ENCODE results near the gene INSYN2B.

INSYN2B gene

DNA sequence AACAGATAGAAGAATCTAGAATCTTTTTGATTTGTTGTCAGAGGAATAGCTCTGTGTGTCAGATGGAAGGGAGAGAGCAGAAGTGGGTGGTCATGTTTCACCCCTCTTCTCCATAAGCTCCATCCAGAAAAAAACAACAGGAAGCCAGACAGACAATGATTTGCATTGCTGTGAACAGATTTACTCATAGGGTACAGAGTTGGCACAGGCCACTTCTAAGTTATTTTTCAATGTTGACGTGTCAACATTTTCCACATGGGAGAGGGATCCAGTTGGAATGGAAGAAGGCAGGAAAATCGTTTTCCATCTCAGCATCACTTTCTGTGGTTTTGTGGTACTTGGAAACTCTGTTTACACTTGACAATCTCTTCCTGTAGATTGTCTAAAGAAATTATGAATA lies 86.7 kb downstream of the INSYN2B start:
- Histone ChIP-seq H3K4me3 (ENCODE audit: low read depth, low read length, poor library complexity, severe bottlenecking) (no peak overlapping the region), H4K20me1 (ENCODE audit: insufficient read depth, low read length) (no peaks in the 10 kb centered on the region), H3K9ac (ENCODE audit: low read length) (no peak overlapping the region), H3F3A (ENCODE audit: insufficient read depth, low read length) (no peaks in the 10 kb centered on the region), H3K36me3 (ENCODE audit: insufficient read depth, low read length) (peaks cover 4% of the 10 kb centered on the region; the same call in 1 of the 2 replicates), H3K79me2 (ENCODE audit: insufficient read depth, low read length) (no peaks in the 10 kb centered on the region), H3K9me3 (ENCODE audit: low read length) (no peaks in the 10 kb centered on the region), H3K27me3 (ENCODE audit: insufficient read depth, low read length) (no peaks in the 10 kb centered on the region), H3K27ac (ENCODE audit: low read depth, low read length, poor library complexity, severe bottlenecking) (no peak overlapping the region), H2AFZ (ENCODE audit: low read length) (no peak overlapping the region), H3K9me2 (ENCODE audit: low read depth, low read length) (no peaks in the 10 kb centered on the region), H3K4me2 (ENCODE audit: low read length) (no peak overlapping the region), H3K4me1 (ENCODE audit: insufficient read depth, low read length, severe bottlenecking) (no peaks in the 10 kb centered on the region)
- TF ChIP-seq EZH2 (IDR thresholded peaks at IDR 0.05; ENCODE audit: borderline replicate concordance, low read length): no peak
- TF ChIP-seq, protein P1, sequence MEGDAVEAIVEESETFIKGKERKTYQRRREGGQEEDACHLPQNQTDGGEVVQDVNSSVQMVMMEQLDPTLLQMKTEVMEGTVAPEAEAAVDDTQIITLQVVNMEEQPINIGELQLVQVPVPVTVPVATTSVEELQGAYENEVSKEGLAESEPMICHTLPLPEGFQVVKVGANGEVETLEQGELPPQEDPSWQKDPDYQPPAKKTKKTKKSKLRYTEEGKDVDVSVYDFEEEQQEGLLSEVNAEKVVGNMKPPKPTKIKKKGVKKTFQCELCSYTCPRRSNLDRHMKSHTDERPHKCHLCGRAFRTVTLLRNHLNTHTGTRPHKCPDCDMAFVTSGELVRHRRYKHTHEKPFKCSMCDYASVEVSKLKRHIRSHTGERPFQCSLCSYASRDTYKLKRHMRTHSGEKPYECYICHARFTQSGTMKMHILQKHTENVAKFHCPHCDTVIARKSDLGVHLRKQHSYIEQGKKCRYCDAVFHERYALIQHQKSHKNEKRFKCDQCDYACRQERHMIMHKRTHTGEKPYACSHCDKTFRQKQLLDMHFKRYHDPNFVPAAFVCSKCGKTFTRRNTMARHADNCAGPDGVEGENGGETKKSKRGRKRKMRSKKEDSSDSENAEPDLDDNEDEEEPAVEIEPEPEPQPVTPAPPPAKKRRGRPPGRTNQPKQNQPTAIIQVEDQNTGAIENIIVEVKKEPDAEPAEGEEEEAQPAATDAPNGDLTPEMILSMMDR (IDR thresholded peaks at IDR 0.05; ENCODE audit: low read length): no peak

DNA sequence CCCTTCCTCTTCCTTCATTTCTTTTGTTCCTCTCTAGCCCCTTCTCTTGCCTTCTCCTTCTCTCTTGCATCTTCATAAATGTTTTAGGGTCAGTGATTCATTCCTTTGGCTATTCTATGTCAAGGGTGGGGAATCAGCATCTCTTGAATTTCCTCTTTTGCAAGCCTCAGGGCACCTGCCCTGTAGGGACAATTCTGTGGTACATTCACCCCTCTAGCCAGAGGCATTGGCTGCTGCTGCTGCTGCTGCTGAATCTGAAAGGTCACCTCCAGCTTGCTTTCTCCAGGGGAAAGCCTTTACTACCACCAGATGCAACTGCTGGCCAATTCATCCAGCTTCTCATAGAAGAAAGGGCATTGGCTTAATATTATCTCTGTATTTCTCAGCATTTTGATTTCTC lies 87.3 kb downstream of the INSYN2B start:
- Histone ChIP-seq H3K9ac (ENCODE audit: low read length) (no peak overlapping the region), H4K20me1 (ENCODE audit: insufficient read depth, low read length) (no peaks in the 10 kb centered on the region), H3K4me1 (ENCODE audit: insufficient read depth, low read length, severe bottlenecking) (no peaks in the 10 kb centered on the region), H3K4me2 (ENCODE audit: low read length) (no peak overlapping the region), H3K9me2 (ENCODE audit: low read depth, low read length) (no peaks in the 10 kb centered on the region), H3K79me2 (ENCODE audit: insufficient read depth, low read length) (no peaks in the 10 kb centered on the region), H3K27ac (ENCODE audit: low read depth, low read length, poor library complexity, severe bottlenecking) (no peak overlapping the region), H3K27me3 (ENCODE audit: insufficient read depth, low read length) (no peaks in the 10 kb centered on the region), H2AFZ (ENCODE audit: low read length) (no peak overlapping the region), H3K4me3 (ENCODE audit: low read depth, low read length, poor library complexity, severe bottlenecking) (no peak overlapping the region), H3F3A (ENCODE audit: insufficient read depth, low read length) (no peaks in the 10 kb centered on the region), H3K9me3 (ENCODE audit: low read length) (no peaks in the 10 kb centered on the region), H3K36me3 (ENCODE audit: insufficient read depth, low read length) (peaks cover 4% of the 10 kb centered on the region; the same call in 1 of the 2 replicates)
- no peak for TF ChIP-seq EZH2 (IDR thresholded peaks at IDR 0.05; ENCODE audit: borderline replicate concordance, low read length)
- TF ChIP-seq, protein P1 (IDR thresholded peaks at IDR 0.05; ENCODE audit: low read length): no peak

DNA sequence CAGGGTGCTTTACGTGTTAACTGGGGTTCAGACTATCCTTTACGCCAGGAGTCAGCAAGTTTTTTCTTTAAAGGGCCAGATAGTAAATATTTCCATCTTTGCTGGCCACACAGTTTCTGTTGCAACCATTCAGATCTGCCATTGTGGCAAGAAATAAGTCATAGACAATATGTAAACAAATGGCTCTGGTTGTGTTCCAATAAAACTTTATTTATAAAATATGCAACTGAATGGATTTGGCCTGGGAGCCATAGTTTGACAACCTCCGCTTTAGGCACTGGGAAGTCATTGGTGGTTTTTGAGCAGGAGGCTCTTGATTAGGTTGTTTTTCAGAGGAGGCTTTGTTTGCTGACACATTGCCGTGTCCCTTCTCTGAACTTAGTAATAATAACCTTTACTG lies 90.7 kb downstream of the INSYN2B start:
- H3K79me2 ChIP-seq (ENCODE audit: insufficient read depth, low read length): no peaks in the 10 kb centered on the region
- no peak overlapping the region for H2AFZ ChIP-seq (ENCODE audit: low read length)
- H3K36me3 ChIP-seq (ENCODE audit: insufficient read depth, low read length): peaks cover 4% of the 10 kb centered on the region; the same call in 1 of the 2 replicates
- H3K27ac ChIP-seq (ENCODE audit: low read depth, low read length, poor library complexity, severe bottlenecking): no peak overlapping the region
- H3K4me1 ChIP-seq (ENCODE audit: insufficient read depth, low read length, severe bottlenecking): no peaks in the 10 kb centered on the region
- TF ChIP-seq EZH2 (IDR thresholded peaks at IDR 0.05; ENCODE audit: borderline replicate concordance, low read length): no peak
- TF ChIP-seq, protein P1 (IDR thresholded peaks at IDR 0.05; ENCODE audit: low read length): no peak
- no peaks in the 10 kb centered on the region for H3F3A ChIP-seq (ENCODE audit: insufficient read depth, low read length)
- no peak overlapping the region for H3K4me3 ChIP-seq (ENCODE audit: low read depth, low read length, poor library complexity, severe bottlenecking)
- H3K9me2 ChIP-seq (ENCODE audit: low read depth, low read length): no peaks in the 10 kb centered on the region
- H3K4me2 ChIP-seq (ENCODE audit: low read length): no peak overlapping the region
- no peaks in the 10 kb centered on the region for H3K27me3 ChIP-seq (ENCODE audit: insufficient read depth, low read length)
- H4K20me1 ChIP-seq (ENCODE audit: insufficient read depth, low read length): no peaks in the 10 kb centered on the region
- H3K9me3 ChIP-seq (ENCODE audit: low read length): no peaks in the 10 kb centered on the region
- no peak overlapping the region for H3K9ac ChIP-seq (ENCODE audit: low read length)

Measured in OCI-LY1 (cell line).